H4 (cell line): ENCODE measurements around the gene RFC4. TPM values are rescaled to one million over a fixed set of nuclear protein-coding genes. Genes with fewer than 3 reads are reported as not detected.

ENCODE experiments used
- DNase-seq: peaks from one replicate; pipeline ENCODE4 v3.0.0-alpha.2; 2015; ENCODE audit warnings: low spot score
- total RNA-seq: library from RNA; depleted of rRNA; stranded (reverse); fragments of >200 nt; shearing (Covaris generic); gene quantifications from 2 replicates; pipeline ENCODE4 v1.2.3, GENCODE V29; 2014; rRNA removed

Gene RFC4
- total RNA-seq, 1 experiment from 2014 or later, result 150 TPM

- DNase-seq, result no peak
Observed at GRCh38 chr3:186743666-186744065, 62.6 kb downstream of the RFC4 start.

GRCh38 chr3:186742618-186743380 lies 63.5 kb downstream of the RFC4 start:
- DNase-seq, result no peak

Other genes starting within 250 kb of the RFC4 start
- 21.4 and 25.5 TPM in 2 replicates for gene TBCCD1, start 239.1 kb downstream of the RFC4 start, total RNA-seq
- gene DNAJB11, start 235.8 kb downstream of the RFC4 start, total RNA-seq, result 155 and 159 TPM in 2 replicates
- gene AHSG, start 193.4 kb downstream of the RFC4 start, total RNA-seq, result not detected in 2 replicates
- gene FETUB, start 166.1 kb downstream of the RFC4 start, total RNA-seq, result not detected in 2 replicates
- not detected in 2 replicates for gene HRG, start 140.5 kb downstream of the RFC4 start, total RNA-seq
- gene KNG1, start 89.1 kb downstream of the RFC4 start, total RNA-seq, result not detected in 2 replicates
- gene EIF4A2, start 22.9 kb downstream of the RFC4 start, total RNA-seq, result 416 and 440 TPM in 2 replicates
- gene ADIPOQ, start 36.2 kb upstream of the RFC4 start, total RNA-seq, result not detected in 2 replicates
- 3.2 and 3.4 TPM in 2 replicates for gene ST6GAL1, start 124.0 kb upstream of the RFC4 start, total RNA-seq